GM18519 (cell line): ENCODE measurements around the gene RNF187.
"Not testable (repeated sequence)": the region's sequence is repeated elsewhere in the genome, so short reads cannot be mapped to it uniquely, and the experiment has no call there.

ENCODE experiments used
- ATAC-seq: cut with Tn5 transposase; IDR thresholded peaks from one replicate; pipeline ENCODE4 v1.9.1; 2021; ENCODE audit warnings: mild to moderate bottlenecking, moderate library complexity; ENCODE audit not compliant: unreplicated experiment, low FRiP score

Gene RNF187

DNA sequence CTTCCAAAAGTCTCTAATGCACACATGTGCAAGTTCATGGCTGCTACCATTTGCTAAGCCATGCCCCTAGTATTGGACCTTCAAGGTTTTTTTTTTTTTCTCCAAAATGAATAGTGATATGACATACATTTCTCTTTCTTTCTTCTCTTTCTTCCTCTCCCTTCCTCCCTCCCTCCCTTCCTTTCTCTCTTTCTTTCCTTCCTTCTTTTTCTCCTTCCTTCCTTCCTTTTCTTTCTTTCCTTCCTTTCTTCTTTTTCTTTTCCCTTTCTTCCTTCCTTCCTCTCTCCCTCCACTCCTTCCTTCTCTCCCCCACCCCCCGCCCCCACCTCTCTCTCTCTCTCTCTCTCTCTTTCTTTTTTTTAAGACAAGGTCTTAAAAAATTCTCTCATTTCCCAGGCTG lies 3.4 kb upstream of the RNF187 start:
- ATAC-seq = no peak

GRCh38 chr1:228486596-228487335 lies 416 bp upstream of the RNF187 start:
- ATAC-seq = peak; percentile 43

DNA sequence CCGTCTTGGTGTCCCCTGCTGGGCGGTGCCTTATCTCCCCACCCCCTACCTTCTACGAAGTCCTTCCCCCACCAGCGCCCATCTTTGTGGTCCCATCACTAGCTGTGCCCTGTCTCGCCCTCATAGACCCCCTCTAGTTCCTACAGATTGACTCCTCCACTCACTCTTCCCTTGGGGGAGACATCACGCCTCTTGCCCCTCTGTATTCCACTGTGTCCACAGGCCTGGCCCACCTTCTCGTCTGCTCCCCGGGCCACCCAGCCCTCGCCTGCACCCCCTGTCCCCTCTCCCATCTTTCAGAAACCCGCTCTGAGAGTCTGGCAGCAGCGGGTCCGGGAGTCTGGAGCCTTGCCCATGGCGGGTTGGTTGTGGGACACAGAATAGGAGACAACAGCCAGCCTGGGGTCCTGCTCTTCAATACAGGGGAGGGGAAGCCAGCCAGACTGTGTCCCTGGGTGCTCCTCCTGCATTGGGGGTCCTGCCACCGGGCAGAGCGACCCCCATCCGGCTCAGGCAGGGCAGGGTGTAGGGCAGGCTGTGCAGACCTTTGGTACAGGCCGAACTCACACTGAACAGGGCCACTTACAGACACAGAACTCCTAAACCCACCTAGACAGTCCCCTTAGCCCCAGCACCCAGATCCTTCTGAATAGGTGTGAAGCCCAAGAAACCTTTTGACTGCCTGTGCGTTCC lies 1.1 kb downstream of the RNF187 start:
- no peak for ATAC-seq

GRCh38 chr1:228488818-228489674 lies 1.9 kb downstream of the RNF187 start:
- ATAC-seq = no peak

GRCh38 chr1:228490120-228491078 lies 3.2 kb downstream of the RNF187 start:
- no peak for ATAC-seq

DNA sequence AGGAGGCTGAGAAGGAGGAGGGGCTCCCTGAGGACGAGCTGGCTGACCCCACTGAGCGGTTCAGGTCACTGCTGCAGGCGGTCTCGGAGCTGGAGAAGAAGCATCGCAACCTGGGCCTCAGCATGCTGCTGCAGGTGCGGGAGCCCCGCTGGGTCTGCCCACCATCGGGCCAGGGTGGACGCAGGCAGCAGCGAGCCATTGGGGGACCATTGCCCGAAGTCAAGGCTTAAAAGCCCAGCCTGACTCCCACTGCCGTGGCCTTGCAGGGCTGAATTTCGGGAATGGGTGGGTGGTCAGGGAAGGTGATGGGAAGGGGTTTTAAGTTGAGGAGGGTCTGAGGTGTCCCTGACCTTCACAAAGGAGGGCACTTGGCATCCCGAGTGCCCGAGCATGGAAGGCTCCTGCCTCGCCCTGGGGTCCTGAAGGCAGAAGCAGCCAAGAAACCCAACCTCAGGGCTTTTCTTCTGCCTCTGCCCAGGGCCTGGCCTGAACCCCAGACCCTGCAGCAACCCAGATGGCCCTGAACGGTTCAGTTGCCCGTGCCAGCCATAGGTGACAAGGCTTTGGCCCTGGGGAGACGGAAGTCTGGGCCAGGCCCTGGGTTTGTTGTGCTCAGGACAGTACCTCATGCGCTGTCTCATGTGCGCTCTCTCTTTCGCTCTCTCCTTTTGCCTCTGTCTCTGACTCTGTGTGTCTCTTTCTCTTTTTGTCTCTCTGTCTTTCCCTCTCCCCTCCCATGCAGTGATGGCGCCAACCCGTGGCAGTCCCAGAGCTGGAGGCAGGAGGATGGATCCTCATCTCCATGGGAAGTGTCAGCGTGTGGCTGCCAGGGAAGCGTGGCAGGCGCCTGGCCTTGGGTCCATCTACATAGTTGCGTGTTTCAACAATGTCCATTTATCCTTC lies 6.2 kb downstream of the RNF187 start:
- ATAC-seq = no peak

DNA sequence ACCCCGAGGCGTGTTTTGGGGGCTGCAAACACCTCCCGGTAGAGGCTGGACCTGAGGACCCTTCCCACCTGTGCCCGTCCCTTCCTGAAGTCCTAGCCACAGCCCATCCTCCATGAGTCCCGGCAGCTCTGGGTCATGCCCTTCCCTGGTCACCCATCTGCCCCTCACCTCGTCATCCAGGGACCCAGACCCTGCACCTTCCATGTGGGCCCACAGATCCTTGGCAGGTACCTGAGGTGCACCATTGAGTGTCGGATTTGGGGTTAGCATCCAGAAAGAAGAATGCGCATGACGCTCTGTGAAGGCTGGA lies 6.8 kb downstream of the RNF187 start:
- no peak for ATAC-seq

GRCh38 chr1:228494391-228494790 lies 7.2 kb downstream of the RNF187 start:
- no peak for ATAC-seq

DNA sequence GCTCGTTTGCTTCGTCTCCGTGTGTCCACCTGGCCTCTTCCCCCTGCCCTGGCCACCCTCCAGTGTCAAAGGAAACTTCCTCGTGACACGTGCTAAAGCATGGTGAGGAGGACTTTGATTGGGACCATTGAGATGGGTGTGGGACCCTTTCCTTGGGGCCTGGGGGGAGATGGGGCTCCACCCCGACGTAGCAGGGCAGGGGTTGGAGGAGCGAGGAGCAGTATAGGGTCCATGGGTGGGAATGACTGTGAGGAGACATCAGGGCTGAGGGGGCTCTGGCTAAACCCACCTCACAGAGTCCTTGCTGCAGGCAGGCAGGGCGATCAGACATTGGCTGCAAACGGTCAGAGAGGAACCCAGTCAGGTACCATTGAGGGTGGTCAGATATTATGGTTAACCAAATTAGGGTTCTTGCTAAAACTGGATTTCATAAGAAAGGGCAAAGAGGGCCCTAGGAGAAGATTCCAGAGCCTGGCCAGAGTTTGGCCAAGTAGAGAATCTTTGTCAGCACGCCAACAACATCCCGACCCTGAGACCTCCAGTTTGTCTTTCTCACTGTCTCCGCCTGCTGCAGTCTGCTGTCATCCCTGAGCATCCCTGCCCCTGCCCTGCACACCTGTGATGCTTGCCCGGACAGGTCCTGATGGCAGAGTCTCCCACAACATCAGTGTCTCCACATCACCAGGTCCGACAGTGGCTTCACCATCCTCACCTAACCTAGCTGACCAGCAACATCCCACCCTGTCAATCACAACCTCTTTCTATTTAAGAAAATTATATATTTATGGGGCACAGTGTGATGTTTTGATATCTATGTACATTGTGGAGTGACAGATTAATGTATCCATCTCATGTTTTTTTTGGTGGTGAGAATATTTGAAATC lies 8.0 kb downstream of the RNF187 start:
- ATAC-seq = no peak

GRCh38 chr1:228496084-228496483 lies 8.9 kb downstream of the RNF187 start:
- ATAC-seq = no peak

GRCh38 chr1:228496494-228496893 lies 9.3 kb downstream of the RNF187 start:
- ATAC-seq = no peak

DNA sequence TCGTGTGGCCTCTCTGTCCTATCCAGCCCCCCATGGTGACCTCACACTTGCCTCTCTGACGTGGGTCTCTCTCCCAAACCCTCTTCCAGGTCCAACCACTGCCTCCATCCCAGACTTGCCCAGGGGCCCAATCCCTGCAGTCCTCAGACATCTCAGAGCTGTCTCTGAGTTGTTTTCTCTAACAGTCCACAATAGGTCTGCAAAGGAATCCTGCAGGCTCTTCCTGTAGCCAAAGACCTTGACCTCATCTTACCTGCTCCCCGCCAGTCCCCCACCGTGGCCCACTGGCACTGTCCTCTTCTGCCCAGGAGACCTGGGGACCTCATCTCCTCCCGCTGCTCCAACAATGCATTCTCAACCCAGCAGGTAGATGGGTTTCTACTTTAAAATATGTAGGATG lies 10.0 kb downstream of the RNF187 start:
- ATAC-seq = no peak

DNA sequence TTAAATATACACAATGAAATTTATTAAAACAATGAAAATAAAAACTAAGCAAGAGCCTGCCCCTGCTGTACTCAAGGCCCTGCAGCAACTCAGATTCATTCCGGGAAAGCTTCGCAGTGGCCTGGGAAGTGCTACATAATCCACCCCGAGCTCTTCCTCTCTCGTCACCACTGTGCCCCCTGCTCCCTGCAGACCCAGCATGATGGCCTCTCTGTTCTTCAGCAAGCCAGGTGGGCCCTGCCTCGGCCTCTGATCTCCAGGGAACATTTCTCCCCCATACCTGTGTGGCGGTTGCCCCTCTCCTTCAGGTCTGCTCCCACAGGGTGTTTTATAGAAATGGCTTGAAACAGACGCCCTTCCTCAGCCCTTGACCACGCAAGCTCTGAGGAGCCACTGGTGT lies 10.6 kb downstream of the RNF187 start:
- no peak for ATAC-seq

GRCh38 chr1:228500143-228500734 lies 13.1 kb downstream of the RNF187 start:
- no peak for ATAC-seq

GRCh38 chr1:228500901-228501871 lies 14.0 kb downstream of the RNF187 start:
- peak; percentile 80 for ATAC-seq

- no peak for ATAC-seq
Observed at GRCh38 chr1:228502522-228502921, 15.3 kb downstream of the RNF187 start.

DNA sequence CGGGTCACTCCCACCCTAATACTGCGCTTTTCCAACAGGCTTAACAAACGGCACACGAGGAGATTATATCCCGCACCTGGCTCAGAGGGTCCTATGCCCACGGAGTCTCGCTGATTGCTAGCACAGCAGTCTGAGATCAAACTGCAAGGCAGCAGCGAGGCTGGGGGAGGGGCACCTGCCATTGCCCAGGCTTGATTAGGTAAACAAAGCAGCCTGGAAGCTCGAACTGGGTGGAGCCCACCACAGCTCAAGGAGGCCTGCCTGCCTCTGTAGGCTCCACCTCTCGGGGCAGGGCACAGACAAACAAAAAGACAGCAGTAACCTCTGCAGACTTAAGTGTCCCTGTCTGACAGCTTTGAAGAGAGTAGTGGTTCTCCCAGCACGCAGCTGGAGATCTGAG lies 18.8 kb downstream of the RNF187 start:
- ATAC-seq = not testable (repeated sequence)
